Inflammatory macrophage treated with lipopolysaccharide for 4 hours (primary cell): Measurements from ENCODE around the gene PLAAT2.
"Not testable (repeated sequence)": the region's sequence is repeated elsewhere in the genome, so short reads cannot be mapped to it uniquely, and the experiment has no call there.

Experiments
- DNase-seq: peaks from one replicate; pipeline ENCODE4 v3.0.0-alpha.2; 2020

PLAAT2 gene

GRCh38 chr11:63574856-63575602 lies 11.8 kb upstream of the PLAAT2 start:
- DNase-seq, result no peak

- DNase-seq, result peak; percentile 89
These were observed 11.0 kb upstream of the PLAAT2 start for GRCh38 chr11:63573881-63574855.

GRCh38 chr11:63572026-63572688 lies 9.0 kb upstream of the PLAAT2 start:
- peak; percentile 42 for DNase-seq

GRCh38 chr11:63569570-63569969 lies 6.4 kb upstream of the PLAAT2 start:
- DNase-seq, result no peak

- DNase-seq, result peak; percentile 88
These were observed 4.1 kb upstream of the PLAAT2 start for GRCh38 chr11:63567044-63567840.

- no peak for DNase-seq
These were observed 1.7 kb upstream of the PLAAT2 start for GRCh38 chr11:63564784-63565350.

GRCh38 chr11:63564056-63564774 lies 1.0 kb upstream of the PLAAT2 start:
- DNase-seq, result peak; percentile 31

- DNase-seq, result no peak
These were observed 2.5 kb downstream of the PLAAT2 start for GRCh38 chr11:63560506-63561180.

GRCh38 chr11:63558459-63559157 lies 4.6 kb downstream of the PLAAT2 start:
- no peak for DNase-seq

- DNase-seq, result no peak
These were observed 5.6 kb downstream of the PLAAT2 start for GRCh38 chr11:63557570-63557969.

GRCh38 chr11:63556404-63557013 lies 6.7 kb downstream of the PLAAT2 start:
- DNase-seq, result no peak

- DNase-seq, result no peak
These were observed 8.3 kb downstream of the PLAAT2 start for GRCh38 chr11:63554877-63555223.

GRCh38 chr11:63553759-63554158 lies 9.4 kb downstream of the PLAAT2 start:
- DNase-seq, result no peak

GRCh38 chr11:63552921-63553320 lies 10.3 kb downstream of the PLAAT2 start:
- no peak for DNase-seq

GRCh38 chr11:63551889-63552266 lies 11.3 kb downstream of the PLAAT2 start:
- DNase-seq, result no peak

- DNase-seq, result no peak
These were observed 11.9 kb downstream of the PLAAT2 start for GRCh38 chr11:63551091-63551888.

GRCh38 chr11:63550156-63550700 lies 13.0 kb downstream of the PLAAT2 start:
- DNase-seq, result not testable (repeated sequence)

GRCh38 chr11:63549411-63549810 lies 13.8 kb downstream of the PLAAT2 start:
- DNase-seq, result no peak

- no peak for DNase-seq
These were observed 15.0 kb downstream of the PLAAT2 start for GRCh38 chr11:63548178-63548577.
